Ovary (tissue), 3 donors: ENCODE data around the gene C17orf100.

Source experiments
- CTCF ChIP-seq, 3 donors: fragments of 450-650 bp in 2 of 3; fragments of 200-600 bp in 1 of 3; IDR thresholded peaks; one replicate each; pipeline versions ENCODE4 v1.5.1 to v1.8.0; 2016 to 2022; ENCODE audit warnings: antibody characterized with exemption in 3 of 3, mild to moderate bottlenecking in 1 of 3
- EP300 ChIP-seq: sonication (generic); formaldehyde crosslinking; IDR thresholded peaks from one replicate; pipeline ENCODE4 v1.6.1; 2017; ENCODE audit warnings: antibody characterized with exemption
- POLR2A ChIP-seq: fragments of 450-650 bp; IDR thresholded peaks from one replicate; pipeline ENCODE4 v1.6.1; 2017; ENCODE audit warnings: antibody characterized with exemption, mild to moderate bottlenecking, moderate library complexity
- donor health status: DM: no; HTN: no; CAD: no.

- TF ChIP-seq CTCF (IDR thresholded peaks at IDR 0.05) (no peak), POLR2A (no peak), EP300 (no peak)
These were observed 43.5 kb downstream of the C17orf100 start for GRCh38 chr17:6695051-6695450.
